Loucy (cell line): ENCODE measurements around the gene PDE6B.

ENCODE experiments used
- H2AFZ ChIP-seq: fragments of 200-600 bp; sonication (generic); 2 replicates; pipeline ENCODE4 v1.6.0; 2016; ENCODE audit warnings: antibody characterized with exemption, mild to moderate bottlenecking, low read length, moderate library complexity
- H3F3A ChIP-seq: fragments of 200-600 bp; 2 replicates; pipeline ENCODE4 v1.6.0; 2016; ENCODE audit warnings: antibody characterized with exemption, low read depth, mild to moderate bottlenecking
- H3K27me3 ChIP-seq: fragments of 200-600 bp; sonication (generic); 2 replicates; pipeline ENCODE4 v1.6.1; 2014; ENCODE audit warnings: low read length, mild to moderate bottlenecking; ENCODE audit not compliant: insufficient read depth, poor library complexity, severe bottlenecking
- H3K36me3 ChIP-seq: fragments of 200-600 bp; sonication (generic); 2 replicates; pipeline ENCODE4 v1.6.1; 2016; ENCODE audit warnings: low read length; ENCODE audit not compliant: insufficient read depth
- H3K4me1 ChIP-seq: fragments of 200-600 bp; sonication (generic); 2 replicates; pipeline ENCODE4 v1.5.1; 2014; ENCODE audit warnings: low read length, mild to moderate bottlenecking; ENCODE audit not compliant: insufficient read depth, poor library complexity, severe bottlenecking
- H3K4me2 ChIP-seq: fragments of 200-600 bp; sonication (generic); 2 replicates; pipeline ENCODE4 v1.6.0; 2014; ENCODE audit warnings: antibody characterized with exemption, low read length, low read depth, mild to moderate bottlenecking; ENCODE audit not compliant: poor library complexity, severe bottlenecking
- H3K4me3 ChIP-seq: fragments of 200-600 bp; sonication (generic); 2 replicates; pipeline ENCODE4 v1.5.1; 2014; ENCODE audit warnings: low read length, mild to moderate bottlenecking, mixed read lengths; ENCODE audit not compliant: poor library complexity, severe bottlenecking
- H3K79me2 ChIP-seq: fragments of 200-600 bp; sonication (generic); 2 replicates; pipeline ENCODE4 v1.6.1; 2014; ENCODE audit warnings: low read length; ENCODE audit not compliant: insufficient read depth
- H3K9ac ChIP-seq: fragments of 200-600 bp; sonication (generic); 2 replicates; pipeline ENCODE4 v1.6.0; 2014; ENCODE audit warnings: mild to moderate bottlenecking, low read depth, low read length, moderate library complexity; ENCODE audit not compliant: poor library complexity, severe bottlenecking
- H3K9me2 ChIP-seq: fragments of 200-600 bp; sonication (generic); replicated peaks from 2 replicates; pipeline ENCODE4 v1.6.1; 2016; ENCODE audit warnings: low read depth, low read length, mixed read lengths
- H3K9me3 ChIP-seq: fragments of 200-600 bp; sonication (generic); 2 replicates; pipeline ENCODE4 v1.6.1; 2014; ENCODE audit warnings: mild to moderate bottlenecking, antibody characterized with exemption, low read length, low read depth; ENCODE audit not compliant: insufficient read depth
- H4K20me1 ChIP-seq: fragments of 200-600 bp; sonication (generic); 2 replicates; pipeline ENCODE4 v1.6.0; 2014; ENCODE audit warnings: antibody characterized with exemption, low read length, mild to moderate bottlenecking; ENCODE audit not compliant: insufficient read depth, poor library complexity, severe bottlenecking
- CTCF ChIP-seq: fragments of 200-600 bp; sonication (generic); conservative IDR thresholded peaks from 2 replicates; pipeline ENCODE4 v1.5.1; 2014; ENCODE audit warnings: mild to moderate bottlenecking, antibody characterized with exemption, low read length
- EZH2phosphoT487 ChIP-seq: fragments of 200-600 bp; IDR thresholded peaks from 2 replicates; pipeline ENCODE4 v1.6.1; 2018; ENCODE audit warnings: antibody characterized with exemption, mild to moderate bottlenecking, moderate library complexity, borderline replicate concordance

Gene PDE6B

GRCh38 chr4:629915-630641, 4.7 kb downstream of the PDE6B start:
- H3K4me2 ChIP-seq, result no peak overlapping the region
- no peaks in the 10 kb centered on the region for H3K36me3 ChIP-seq
- H3K9me3 ChIP-seq, result peaks cover 40% of the 10 kb centered on the region; the same call in 1 of the 2 replicates
- no peaks in the 10 kb centered on the region for H3K27me3 ChIP-seq
- H2AFZ ChIP-seq, result no peak overlapping the region
- no peaks in the 10 kb centered on the region for H4K20me1 ChIP-seq
- H3K9ac ChIP-seq, result no peak overlapping the region
- H3K4me1 ChIP-seq, result no peaks in the 10 kb centered on the region
- TF ChIP-seq EZH2phosphoT487, result no peak
- TF ChIP-seq CTCF, result no peak
- no peak overlapping the region for H3K4me3 ChIP-seq
- H3K9me2 ChIP-seq, result no peaks in the 10 kb centered on the region
- no peaks in the 10 kb centered on the region for H3K79me2 ChIP-seq
- no peaks in the 10 kb centered on the region for H3F3A ChIP-seq

GRCh38 chr4:630656-631055, 5.3 kb downstream of the PDE6B start:
- Histone ChIP-seq H3K9ac (no peak overlapping the region), H3K9me3 (peaks cover 42% of the 10 kb centered on the region; the same call in 1 of the 2 replicates), H3K4me2 (no peak overlapping the region), H4K20me1 (no peaks in the 10 kb centered on the region), H3K79me2 (no peaks in the 10 kb centered on the region), H3K36me3 (no peaks in the 10 kb centered on the region), H3K4me3 (no peak overlapping the region), H2AFZ (no peak overlapping the region), H3F3A (no peaks in the 10 kb centered on the region), H3K27me3 (no peaks in the 10 kb centered on the region), H3K4me1 (no peaks in the 10 kb centered on the region), H3K9me2 (no peaks in the 10 kb centered on the region)
- TF ChIP-seq EZH2phosphoT487 (no peak), CTCF (no peak)

GRCh38 chr4:632196-632790, 6.9 kb downstream of the PDE6B start:
- H3K9me2 ChIP-seq, result no peaks in the 10 kb centered on the region
- H3F3A ChIP-seq, result no peaks in the 10 kb centered on the region
- H3K79me2 ChIP-seq, result no peaks in the 10 kb centered on the region
- H3K4me3 ChIP-seq, result no peak overlapping the region
- H3K27me3 ChIP-seq, result no peaks in the 10 kb centered on the region
- H3K9me3 ChIP-seq, result peaks cover 50% of the 10 kb centered on the region; the same call in 1 of the 2 replicates
- no peaks in the 10 kb centered on the region for H3K4me1 ChIP-seq
- no peak overlapping the region for H2AFZ ChIP-seq
- no peaks in the 10 kb centered on the region for H4K20me1 ChIP-seq
- no peak for TF ChIP-seq CTCF
- TF ChIP-seq EZH2phosphoT487, result no peak
- H3K4me2 ChIP-seq, result no peak overlapping the region
- H3K36me3 ChIP-seq, result no peaks in the 10 kb centered on the region
- H3K9ac ChIP-seq, result no peak overlapping the region
